Kidney (tissue), 14 donors: ENCODE data around the gene KIF5A. TPM values are rescaled to one million over a fixed set of nuclear protein-coding genes. Genes with fewer than 3 reads are reported as not detected.

Source experiments
- DNase-seq, 5 donors: peaks; one replicate each; pipeline ENCODE4 v3.0.0-alpha.2; 2013 to 2020
- FAIRE-seq: peaks from 2 replicates; lab custom pipeline; 2012; peaks lifted over from hg19 to GRCh38; lab: Jason Lieb, UNC
- H3K27ac ChIP-seq, 2 donors: one replicate each; pipeline ENCODE4 v1.7.0; 2013; ENCODE audit warnings: low read depth in 2 of 2, low read length in 2 of 2, inconsistent platforms in 1 of 2
- H3K27me3 ChIP-seq: one replicate; pipeline ENCODE4 v1.7.1; 2013; ENCODE audit warnings: low read length, inconsistent platforms; ENCODE audit not compliant: control insufficient read depth, insufficient read depth
- H3K36me3 ChIP-seq, 3 donors: one replicate each; pipeline versions ENCODE4 v1.7.0 to v1.7.1; 2013; ENCODE audit warnings: low read length in 3 of 3, control low read depth in 1 of 3, inconsistent platforms in 1 of 3; ENCODE audit not compliant: insufficient read depth in 3 of 3, control insufficient read depth in 2 of 3
- H3K4me1 ChIP-seq, 3 donors: one replicate each; pipeline versions ENCODE4 v1.7.0 to v1.7.1; 2013; ENCODE audit warnings: low read length in 3 of 3, inconsistent platforms in 1 of 3, low read depth in 1 of 3; ENCODE audit not compliant: control insufficient read depth in 2 of 3, insufficient read depth in 2 of 3
- H3K4me3 ChIP-seq, 3 donors: one replicate each; pipeline versions ENCODE4 v1.7.0 to v1.8.1; 2013; ENCODE audit warnings: low read length in 3 of 3, control low read depth in 1 of 3, inconsistent platforms in 1 of 3
- H3K9ac ChIP-seq, 3 donors: one replicate each; pipeline versions ENCODE4 v1.7.0 to v1.7.1; 2013; ENCODE audit warnings: low read length in 3 of 3, control low read depth in 1 of 3, inconsistent platforms in 1 of 3
- H3K9me3 ChIP-seq, 3 donors: one replicate each; pipeline versions ENCODE4 v1.7.0 to v1.7.1; 2013; ENCODE audit warnings: low read length in 3 of 3, control low read depth in 1 of 3, inconsistent platforms in 1 of 3; ENCODE audit not compliant: control insufficient read depth in 2 of 3, insufficient read depth in 1 of 3
- intact Hi-C: fragments of 100-400 bp; cut with DNase I; formaldehyde crosslinking; loops from one replicate; pipeline ENCODE4 v1.11.1; 2022
- polyA plus RNA-seq: library from polyadenylated mRNA; stranded (reverse); fragments of 350-450 nt; fragmentation: Illumina TruSeq; extraction: RNeasy Lipid Tissue Mini Kit (QIAGEN cat#74804); gene quantifications from one replicate; pipeline ENCODE4 v1.2.3, GENCODE V29; 2014; ENCODE audit warnings: low read depth, low replicate concordance; ENCODE audit not compliant: insufficient read depth
- total RNA-seq: library from RNA; stranded (reverse); fragmentation: NEBNext Ultra II Directional; extraction: Animal tissue kit (Norgen Biotek cat#: 25700); gene quantifications from one replicate; pipeline ENCODE4 v1.2.1, GENCODE V29; 2021
- TF ChIP-seq, protein P1 (sequence below): IDR thresholded peaks from 3 replicates; pipeline ENCODE4 v1.5.1; 2012; ENCODE audit warnings: mild to moderate bottlenecking, moderate library complexity, borderline replicate concordance; ENCODE audit not compliant: insufficient read depth; ENCODE audit errors: extremely low read depth
- donor health status: control.
- donor health status: control.
- donor health status: control.
- donor health status: control.
- donor health status: control.
- donor health status: DM: yes; HTN: yes; CAD: no.
- donor health status: Normal renal cell carcinoma (clear cell type).

The KIF5A gene
- total and polyA plus RNA-seq, 2 donors from 2014 or later = 0.69 to 1.3 TPM

DNA sequence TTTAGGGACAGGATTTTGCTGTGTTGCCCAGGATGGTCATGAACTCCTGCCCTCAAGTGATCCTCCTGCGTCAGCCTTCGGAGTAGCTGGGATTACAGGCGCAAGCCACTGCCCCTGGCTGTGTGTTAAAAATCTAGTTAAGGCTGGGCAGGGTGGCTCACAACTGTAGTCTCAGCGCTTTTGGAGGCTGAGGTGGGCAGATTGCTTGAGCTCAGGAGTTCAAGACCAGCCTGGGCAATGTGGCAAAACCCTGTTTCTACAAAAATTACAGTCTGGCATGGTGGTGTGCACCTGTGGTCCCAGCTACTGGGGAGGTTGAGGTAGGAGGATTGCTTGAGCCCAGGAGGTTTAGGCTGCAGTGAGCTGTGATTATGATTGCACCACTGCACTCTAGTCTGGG, 38.7 kb upstream of the KIF5A start:
- H3K36me3 ChIP-seq = peaks cover 17 to 43% (median 32%) of the 10 kb centered on the region in 3 donors
- FAIRE-seq = no peak

DNA sequence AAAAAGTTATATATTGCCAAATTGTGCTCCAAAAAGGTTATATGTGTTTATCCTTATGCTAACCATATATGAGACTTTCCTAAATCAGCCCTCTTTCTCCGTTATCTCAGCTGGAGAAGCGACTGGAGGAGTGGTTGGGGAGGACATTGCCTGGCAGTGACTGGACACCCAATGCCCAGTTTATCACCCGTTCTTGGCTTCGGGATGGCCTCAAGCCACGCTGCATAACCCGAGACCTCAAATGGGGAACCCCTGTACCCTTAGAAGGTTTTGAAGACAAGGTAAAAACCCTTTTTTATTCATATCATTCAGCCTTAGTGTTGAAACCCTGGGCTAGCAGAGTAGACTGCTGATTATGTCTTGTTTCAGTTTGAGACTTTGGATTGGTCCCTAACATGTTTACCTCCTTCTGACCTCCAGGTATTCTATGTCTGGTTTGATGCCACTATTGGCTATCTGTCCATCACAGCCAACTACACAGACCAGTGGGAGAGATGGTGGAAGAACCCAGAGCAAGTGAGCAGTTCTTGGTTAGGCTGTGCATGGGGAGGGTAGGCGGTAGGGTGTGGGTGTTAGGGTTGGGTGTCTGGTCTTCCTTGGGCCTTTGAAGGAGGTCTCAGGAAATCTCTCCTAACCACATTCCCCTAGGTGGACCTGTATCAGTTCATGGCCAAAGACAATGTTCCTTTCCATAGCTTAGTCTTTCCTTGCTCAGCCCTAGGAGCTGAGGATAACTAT, 38.1 kb upstream of the KIF5A start:
- Histone ChIP-seq H3K27ac (no peak overlapping the region), H3K36me3 (peaks cover 14 to 47% (median 38%) of the 10 kb centered on the region in 3 donors), H3K9me3 (no peaks in the 10 kb centered on the region), H3K9ac (no peak overlapping the region), H3K4me3 (no peak overlapping the region), H3K4me1 (no peaks in the 10 kb centered on the region), H3K27me3 (no peaks in the 10 kb centered on the region)
- intact Hi-C loops = no loop called here
- DNase-seq = no peak
- TF ChIP-seq, protein P1, sequence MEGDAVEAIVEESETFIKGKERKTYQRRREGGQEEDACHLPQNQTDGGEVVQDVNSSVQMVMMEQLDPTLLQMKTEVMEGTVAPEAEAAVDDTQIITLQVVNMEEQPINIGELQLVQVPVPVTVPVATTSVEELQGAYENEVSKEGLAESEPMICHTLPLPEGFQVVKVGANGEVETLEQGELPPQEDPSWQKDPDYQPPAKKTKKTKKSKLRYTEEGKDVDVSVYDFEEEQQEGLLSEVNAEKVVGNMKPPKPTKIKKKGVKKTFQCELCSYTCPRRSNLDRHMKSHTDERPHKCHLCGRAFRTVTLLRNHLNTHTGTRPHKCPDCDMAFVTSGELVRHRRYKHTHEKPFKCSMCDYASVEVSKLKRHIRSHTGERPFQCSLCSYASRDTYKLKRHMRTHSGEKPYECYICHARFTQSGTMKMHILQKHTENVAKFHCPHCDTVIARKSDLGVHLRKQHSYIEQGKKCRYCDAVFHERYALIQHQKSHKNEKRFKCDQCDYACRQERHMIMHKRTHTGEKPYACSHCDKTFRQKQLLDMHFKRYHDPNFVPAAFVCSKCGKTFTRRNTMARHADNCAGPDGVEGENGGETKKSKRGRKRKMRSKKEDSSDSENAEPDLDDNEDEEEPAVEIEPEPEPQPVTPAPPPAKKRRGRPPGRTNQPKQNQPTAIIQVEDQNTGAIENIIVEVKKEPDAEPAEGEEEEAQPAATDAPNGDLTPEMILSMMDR = no peak
- no peak for FAIRE-seq

More for the DNA sequence above, 38.7 kb upstream of the KIF5A start:
- Histone ChIP-seq H3K4me1 (no peaks in the 10 kb centered on the region), H3K9me3 (no peaks in the 10 kb centered on the region), H3K27ac (no peak overlapping the region), H3K9ac (no peak overlapping the region), H3K4me3 (no peak overlapping the region), H3K27me3 (no peaks in the 10 kb centered on the region)
- intact Hi-C loops = no loop called here
- DNase-seq = no peak
- TF ChIP-seq, protein P1 = no peak

DNA sequence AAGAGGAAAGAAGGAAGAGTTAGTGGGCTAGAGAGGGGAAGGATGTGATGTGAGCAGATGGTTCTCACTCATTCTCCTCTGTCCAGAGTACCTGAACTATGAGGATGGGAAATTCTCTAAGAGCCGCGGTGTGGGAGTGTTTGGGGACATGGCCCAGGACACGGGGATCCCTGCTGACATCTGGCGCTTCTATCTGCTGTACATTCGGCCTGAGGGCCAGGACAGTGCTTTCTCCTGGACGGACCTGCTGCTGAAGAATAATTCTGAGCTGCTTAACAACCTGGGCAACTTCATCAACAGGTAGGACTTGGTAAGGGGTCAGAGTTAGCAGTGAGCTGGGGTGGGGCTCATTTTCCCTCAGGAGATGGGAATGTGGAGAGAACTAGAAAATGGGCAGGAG, 37.2 kb upstream of the KIF5A start:
- no peak for DNase-seq
- TF ChIP-seq, protein P1 = no peak
- H3K27me3 ChIP-seq = no peaks in the 10 kb centered on the region
- no peak overlapping the region for H3K9ac ChIP-seq
- H3K9me3 ChIP-seq = no peaks in the 10 kb centered on the region
- no peak overlapping the region for H3K4me3 ChIP-seq
- no peak overlapping the region for H3K27ac ChIP-seq
- intact Hi-C loops = no loop called here
- no peak for FAIRE-seq
- peaks cover 19 to 56% (median 45%) of the 10 kb centered on the region in 3 donors for H3K36me3 ChIP-seq
- no peaks in the 10 kb centered on the region for H3K4me1 ChIP-seq
